DMS153 (cell line): ENCODE results near the gene SPINDOC.
"Not testable (repeated sequence)": the region's sequence is repeated elsewhere in the genome, so short reads cannot be mapped to it uniquely, and the experiment has no call there.

Experiments
- DNase-seq: peaks from one replicate; lab custom pipeline; 2025; lab: John Stamatoyannopoulos, UW

The SPINDOC gene

DNA sequence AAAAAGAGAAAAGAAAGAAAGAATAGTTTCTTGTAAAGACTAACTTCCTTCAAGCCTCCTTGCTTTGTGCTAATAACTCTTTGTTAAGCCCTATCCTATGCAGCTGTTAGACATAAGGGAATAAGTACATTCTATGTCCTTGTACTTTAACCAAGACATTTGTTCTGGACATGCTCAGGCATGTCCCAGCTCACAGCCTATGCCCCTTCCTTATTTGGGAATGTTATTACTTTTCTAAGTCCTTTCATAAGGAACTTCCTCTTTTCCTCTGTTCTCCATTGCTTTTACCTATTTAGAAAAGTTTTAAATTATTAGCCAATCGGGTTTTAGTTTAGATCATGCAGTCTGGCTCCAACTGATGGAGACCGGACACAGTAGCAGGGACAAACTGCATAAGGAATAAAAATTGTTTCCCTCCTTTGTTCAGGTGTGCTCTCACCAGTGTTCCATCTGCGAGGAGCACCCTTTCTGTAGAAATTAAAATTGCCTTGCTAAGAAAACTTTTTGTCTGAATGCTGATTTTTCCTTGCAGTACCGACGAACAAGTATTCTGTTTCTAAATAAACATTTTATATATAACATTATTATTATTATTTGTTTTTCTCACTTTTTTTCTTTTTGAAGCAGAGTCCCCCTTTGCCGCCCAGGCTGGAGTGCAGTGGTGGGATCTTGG lies 21.6 kb upstream of the SPINDOC start:
- no peak for DNase-seq

DNA sequence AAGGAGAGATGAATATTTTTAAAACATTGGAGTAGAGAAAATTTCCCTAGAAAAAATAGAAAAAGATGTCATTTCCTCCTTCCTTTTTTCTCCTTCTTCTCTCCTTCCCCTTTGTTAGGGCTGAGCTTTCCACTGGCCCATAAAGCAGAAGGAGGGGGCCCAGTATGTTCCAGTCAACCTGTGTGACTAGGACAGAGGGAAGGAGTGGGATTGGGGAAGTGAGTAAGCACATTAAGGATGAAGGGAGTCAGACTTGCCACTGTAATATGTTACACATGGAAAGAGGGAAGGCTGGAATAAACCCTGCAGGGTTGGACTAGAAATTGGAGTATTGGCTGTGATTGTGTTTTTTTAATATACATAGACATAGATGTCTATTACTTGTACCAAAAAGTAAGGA lies 20.1 kb upstream of the SPINDOC start:
- DNase-seq, result no peak

DNA sequence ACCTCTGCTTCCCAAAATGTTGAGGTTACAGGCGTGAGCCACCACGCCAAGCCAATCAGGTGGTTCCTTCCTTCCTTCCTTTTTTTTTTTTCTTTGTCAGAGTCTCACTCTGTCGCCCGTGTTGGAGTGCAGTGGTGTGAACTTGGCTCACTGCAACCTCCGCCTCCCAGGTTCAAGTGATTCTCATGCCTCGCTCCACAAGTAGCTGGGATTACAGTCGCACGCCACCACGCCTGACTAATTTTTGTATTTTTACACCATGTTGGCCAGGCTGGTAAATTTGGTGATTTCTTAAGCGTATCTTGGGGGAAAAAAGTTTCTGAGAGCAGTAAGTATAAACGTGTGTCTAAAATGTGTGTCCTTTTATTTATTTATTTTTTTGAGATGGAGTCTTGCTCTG lies 18.2 kb upstream of the SPINDOC start:
- no peak for DNase-seq

DNA sequence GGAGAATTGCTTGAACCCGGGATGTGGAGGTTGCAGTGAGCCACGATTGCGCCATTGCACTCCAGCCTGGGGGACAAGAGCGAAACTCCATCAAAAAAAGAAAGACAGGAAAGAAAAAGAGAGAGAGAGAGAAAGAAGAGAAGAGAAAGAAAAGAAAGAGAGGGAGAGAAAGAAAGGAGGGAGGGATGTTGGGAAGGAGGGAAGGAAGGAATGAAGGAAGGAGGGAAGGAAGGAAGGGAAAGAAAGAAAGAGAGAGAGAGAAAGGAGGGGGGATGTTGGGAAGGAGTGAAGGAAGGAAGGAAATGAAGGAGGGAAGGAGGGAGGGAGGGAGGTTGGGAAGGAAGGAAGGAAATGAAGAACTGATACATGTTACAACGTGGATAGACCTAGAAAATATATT lies 12.3 kb upstream of the SPINDOC start:
- DNase-seq, result no peak

DNA sequence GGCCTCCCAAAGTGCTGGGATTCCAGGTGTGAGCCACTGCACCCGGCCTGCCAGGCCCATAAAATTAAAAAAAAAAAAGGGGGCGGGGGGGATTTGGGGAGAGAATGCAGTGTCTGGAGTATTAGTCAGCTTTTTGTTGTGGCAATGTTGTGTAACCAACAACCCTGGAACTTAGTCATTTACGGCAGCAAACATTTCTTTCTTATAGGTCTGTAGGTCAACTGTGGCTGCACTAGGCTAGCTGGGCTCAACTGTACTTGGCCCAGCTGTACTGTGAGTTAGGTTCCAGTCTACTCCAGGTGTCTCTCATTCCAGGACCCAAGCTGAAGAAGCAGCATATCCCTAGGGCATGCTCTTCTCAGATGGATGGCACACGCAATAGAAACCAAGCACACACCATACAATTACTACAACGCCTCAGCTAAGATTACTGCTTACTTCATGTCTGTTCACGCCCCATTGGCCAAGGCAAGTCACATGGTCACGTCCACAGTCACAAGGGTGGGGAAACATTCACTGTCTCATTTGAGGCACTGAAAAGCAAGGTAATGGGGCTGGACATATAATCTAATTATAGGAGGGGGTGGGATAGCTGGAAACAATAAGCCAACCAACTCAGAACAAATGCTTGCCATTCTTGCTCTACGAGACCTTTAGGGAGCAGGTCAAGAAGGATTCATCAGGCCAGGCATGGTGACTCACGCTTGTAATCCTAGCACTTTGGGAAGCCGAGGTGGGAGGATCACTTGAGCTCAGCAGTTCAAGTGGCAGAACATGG lies 10.4 kb upstream of the SPINDOC start:
- DNase-seq, result no peak

DNA sequence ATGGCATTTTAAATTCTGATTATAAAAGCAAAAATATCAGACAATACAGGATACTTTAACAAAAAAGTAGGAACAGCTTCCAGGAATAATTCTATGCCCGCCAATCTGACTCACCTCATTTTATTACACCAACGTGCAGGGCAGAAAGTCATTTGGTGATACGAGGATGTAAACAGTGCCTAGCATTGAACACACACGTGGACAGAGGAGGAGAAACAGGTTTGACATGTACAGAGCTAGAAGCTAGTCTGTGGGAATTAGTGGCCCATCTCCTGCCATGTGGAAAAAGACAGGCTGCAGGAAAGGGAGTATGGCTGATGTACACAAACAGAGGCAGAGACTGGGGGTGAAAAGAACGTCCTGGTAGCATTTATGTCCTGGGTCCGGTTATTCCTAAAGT lies 9.0 kb upstream of the SPINDOC start:
- no peak for DNase-seq

DNA sequence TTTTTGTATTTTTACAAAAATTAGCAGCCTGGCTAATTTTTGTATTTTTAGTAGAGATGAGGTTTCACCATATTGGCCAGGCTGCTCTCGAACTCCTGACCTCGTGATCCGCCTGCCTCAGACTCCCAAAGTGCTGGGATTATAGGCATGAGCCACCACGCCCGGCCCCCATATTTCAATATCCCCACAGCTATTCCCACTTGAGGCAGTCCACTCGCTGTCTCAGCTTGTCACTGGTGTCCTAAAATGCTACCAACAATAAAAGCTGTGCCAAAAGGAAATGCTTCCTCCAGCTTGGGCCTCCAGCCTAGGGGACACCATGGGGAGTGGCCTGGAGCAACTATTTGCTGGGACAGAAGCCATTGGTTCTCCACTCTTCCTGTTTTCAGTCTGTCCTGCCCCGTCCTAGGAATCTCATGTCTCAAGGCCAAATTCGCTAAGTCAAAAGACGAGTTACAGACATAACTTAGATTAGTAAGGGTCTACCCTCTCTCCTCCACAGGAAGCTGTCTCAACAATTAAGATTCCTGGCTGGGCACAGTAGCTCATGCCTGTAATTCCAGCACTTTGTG lies 7.3 kb upstream of the SPINDOC start:
- no peak for DNase-seq

DNA sequence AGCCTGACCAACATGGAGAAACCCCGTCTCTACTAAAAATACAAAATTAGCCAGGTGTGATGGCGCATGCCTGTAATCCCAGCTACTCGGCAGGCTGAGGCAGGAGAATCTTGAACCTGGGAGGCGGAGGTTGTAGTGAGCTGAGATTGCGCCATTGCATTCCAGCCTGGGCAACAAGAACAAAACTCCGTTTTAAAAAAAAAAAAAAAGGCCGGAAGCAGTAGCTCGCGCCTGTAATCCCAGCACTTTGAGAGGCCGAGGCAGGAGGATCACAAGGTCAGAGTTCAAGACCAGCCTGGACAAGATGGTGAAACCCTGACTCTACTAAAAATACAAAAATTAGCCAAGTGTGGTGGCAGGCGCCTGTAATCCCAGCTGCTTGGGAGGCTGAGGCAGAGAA lies 2.9 kb upstream of the SPINDOC start:
- DNase-seq, result not testable (repeated sequence)

DNA sequence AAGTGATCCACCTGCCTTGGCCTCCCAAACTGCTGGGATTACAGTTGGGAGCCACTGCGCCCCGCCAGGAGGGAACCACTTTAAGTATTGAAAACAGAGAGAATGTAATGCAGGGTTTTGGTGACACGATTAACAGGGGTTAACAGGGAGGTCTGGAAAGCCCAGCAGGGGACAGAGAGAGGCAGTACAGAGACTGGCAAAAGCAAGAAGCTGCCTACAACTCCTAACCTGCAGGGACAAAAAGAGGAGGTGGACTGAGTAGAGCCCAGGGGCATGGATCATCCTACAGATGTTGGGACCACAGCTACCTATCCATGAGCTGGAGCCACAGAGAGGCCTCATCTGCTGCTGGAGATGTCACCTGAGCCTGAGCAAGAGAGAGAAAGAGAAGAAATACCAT lies 1.7 kb upstream of the SPINDOC start:
- no peak for DNase-seq

DNA sequence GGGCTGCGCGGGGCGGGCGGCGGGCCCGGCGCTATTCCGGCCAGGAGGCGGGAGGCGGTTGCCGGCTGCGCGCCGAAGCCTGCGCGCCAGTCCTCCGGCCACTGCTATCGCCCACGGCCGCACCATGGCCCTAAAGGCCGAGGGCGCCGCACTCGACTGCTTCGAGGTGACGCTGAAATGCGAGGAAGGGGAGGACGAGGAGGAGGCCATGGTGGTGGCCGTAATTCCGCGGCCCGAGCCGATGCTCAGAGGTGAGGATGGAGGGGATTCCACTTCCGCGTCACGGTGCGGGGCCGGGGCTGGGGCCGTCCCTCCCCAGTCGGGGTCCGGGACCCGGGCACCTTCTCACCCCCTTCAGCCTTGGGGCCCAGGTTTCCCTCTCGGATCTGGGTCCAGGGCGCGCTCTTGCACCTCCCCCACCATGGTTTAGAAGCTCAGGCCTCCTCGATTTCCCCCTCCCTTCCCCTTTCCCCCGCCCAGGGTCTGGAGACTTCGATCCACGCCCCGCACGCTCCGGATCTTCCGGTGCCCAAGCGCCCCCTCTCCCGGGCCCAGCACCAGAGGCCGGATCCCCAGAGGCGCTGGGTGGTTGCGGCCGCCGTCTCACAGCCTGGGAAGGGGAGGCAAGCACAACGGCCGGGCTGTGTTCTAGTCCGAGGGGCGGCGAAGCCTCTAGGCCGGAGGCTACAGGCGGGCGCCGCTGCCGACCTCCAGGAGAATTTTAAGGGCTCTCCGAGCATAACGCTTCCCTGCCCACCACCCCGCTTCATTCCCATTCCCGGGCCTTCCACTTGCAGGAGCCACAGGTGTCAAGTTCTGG lies 517 bp downstream of the SPINDOC start:
- DNase-seq, result no peak

DNA sequence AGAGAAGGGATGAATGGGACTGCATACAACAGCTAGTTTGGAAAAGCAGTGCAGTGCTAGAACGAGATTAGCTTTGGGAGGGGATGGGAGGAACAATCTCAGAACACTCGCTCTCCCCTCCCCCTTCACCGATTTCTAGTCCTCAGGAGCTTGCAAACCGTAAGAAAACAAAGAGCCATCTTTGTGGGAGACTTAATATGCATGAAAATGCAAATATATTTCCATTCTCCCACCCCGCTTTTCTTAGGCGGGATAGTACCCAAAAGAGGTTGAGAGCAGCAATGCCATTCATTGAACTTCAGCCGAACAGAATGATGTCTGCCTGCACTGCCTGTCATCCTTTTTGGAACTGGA lies 1.1 kb downstream of the SPINDOC start:
- DNase-seq, result no peak

DNA sequence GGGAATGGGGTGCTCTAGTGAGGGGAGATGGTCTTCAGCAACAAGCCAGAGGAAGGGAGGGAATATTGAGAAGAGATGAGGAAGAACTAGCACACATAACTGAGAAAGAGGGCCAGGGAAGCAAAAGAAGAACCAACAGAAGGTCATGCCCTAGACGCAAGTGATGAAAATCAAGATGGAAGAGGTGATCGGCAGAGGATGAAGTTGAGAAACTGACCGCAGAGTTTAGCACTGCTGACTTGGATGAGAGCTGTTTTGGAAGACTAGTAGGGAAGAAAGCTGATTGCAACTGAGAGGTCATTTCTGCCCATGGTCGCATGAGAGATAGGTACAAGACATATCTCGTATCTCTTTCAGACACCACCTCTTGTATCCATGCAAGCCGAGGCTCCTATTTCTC lies 2.9 kb downstream of the SPINDOC start:
- DNase-seq, result no peak

DNA sequence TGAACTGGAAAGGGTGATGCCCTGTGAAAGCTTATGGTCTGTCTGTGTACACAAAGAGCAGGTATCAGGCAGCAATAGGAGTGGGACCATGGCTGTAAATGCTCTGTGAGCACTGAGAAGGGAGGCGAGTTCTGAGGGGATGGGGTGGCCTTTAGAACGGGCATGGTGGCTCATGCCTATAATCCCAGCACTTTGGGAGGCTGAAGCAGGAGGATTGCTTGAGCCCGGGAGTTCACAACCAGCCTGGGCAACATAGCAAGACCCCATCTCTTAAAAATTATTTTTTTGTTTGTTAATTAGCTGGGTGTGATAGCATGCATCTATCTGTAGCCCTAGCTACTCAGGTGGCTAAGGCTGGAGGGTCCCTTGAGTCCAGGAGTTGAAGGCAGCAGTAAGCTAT lies 3.5 kb downstream of the SPINDOC start:
- DNase-seq, result no peak

DNA sequence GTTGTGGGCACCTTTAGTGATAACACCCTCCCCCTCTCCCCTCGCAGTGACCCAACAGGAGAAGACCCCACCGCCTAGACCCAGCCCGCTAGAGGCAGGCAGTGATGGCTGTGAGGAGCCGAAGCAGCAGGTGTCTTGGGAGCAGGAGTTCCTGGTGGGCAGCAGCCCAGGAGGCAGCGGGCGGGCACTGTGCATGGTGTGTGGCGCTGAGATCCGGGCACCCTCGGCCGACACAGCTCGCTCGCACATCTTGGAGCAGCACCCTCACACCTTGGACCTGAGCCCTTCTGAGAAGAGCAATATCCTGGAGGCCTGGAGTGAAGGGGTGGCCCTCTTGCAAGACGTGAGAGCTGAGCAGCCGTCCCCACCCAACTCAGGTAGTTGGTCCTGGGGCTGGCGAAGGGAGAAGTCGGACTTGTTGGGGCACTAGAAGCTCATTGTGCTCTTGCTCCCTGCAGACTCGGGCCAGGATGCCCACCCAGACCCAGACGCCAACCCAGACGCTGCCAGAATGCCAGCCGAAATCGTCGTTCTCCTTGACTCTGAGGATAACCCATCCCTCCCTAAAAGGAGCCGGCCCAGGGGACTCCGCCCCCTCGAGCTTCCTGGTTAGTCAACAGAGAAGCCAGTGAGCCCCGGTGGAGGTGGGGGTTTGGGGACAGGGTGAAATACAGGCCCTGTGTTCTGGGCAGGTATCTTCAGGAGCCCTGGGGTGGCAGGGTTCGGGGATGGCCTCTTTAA lies 4.7 kb downstream of the SPINDOC start:
- DNase-seq, result no peak

DNA sequence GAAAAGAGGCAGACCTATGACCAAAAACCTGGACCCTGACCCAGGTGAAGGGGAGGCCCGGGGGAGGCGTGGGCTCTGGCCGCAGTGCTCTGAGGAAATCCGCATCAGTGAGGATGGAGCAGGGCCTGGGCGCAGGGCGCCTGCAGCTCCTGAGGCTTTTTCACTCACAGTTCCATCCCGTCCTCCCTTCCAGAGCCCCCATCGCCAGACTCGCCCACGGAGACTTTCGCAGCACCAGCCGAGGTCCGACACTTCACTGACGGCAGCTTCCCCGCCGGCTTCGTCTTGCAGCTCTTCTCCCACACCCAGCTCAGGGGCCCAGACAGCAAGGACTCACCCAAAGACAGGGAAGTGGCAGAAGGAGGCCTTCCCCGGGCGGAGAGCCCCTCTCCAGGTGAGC lies 5.4 kb downstream of the SPINDOC start:
- no peak for DNase-seq

DNA sequence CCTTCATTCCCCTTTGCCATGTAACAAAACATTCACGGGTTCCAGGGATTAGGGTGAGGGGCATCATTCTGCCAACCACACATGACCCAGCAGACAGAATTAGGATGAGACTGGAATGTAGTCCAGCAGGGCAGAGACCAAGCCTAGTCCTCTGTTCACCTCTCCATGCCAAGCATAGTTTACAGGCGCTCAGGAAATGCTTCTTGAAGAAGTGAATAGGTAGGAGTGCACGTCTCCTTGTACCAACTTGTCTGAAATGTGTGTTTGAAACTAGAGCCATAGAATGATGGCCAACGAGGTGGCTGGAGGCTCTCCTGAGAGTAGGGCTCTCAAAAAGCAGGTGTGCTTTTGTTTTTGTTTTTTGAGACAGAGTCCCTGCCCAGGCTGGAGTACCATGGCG lies 8.2 kb downstream of the SPINDOC start:
- DNase-seq, result no peak

DNA sequence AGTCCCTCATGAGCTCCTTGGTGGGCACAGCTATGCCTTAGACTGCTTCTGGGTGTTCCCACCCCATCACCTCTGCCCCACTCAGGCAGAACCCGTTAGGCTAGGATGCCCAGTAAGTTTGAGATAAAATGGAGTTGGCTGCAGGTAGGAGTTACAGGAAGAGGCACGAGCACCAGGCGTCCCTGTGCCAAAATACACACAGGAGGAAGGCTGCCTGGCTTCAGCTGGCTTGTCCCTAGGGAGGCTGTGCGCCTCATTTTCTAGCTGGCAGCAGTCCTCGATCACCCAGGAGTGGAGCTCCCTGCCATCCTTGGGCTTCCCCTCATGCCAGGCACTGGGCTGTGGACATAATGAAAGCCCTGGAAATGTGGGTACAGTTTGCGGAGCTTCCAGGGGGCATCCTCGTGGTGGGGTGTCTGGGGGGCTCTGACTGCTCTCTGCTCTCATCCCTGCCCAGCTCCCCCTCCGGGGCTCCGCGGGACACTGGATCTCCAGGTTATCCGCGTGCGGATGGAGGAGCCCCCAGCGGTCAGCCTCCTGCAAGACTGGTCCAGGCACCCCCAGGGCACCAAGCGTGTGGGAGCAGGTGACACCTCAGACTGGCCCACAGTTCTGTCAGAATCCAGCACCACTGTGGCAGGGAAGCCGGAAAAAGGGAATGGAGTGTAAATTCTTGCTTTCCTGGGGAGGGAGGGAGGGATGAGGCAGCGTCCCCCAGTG lies 13.4 kb downstream of the SPINDOC start:
- no peak for DNase-seq

DNA sequence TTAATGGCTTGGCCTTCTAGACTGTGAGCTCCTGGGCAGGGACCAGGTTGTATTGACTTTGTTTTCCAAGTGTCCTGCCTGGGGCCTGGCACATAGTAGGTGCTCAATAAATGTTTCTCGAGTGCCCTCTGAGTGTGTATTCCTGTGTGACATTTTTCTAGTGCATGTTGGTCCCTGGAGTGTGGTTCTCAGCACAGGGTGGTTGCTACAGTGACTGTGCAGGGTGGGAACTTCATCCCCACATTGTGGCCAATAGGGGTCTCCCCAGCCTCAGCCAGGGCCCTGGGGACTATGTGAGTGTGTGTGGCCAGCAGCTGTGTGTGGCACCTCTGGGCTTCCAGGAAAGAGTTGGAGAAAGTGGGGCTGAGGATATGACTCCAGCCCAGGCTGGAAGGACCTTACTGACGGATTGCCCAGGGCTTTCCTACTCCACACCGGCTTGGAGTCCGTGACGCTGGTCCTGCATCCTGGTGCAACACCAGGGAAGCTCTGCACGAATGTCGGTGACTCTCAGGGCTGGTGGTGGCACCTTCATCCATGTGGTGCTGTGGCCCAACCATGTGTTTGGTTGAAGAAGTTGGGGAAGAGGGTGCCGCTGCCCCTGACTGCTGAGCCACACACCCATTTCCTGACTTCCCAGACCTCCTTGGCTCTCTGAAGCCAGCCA lies 16.7 kb downstream of the SPINDOC start:
- no peak for DNase-seq

DNA sequence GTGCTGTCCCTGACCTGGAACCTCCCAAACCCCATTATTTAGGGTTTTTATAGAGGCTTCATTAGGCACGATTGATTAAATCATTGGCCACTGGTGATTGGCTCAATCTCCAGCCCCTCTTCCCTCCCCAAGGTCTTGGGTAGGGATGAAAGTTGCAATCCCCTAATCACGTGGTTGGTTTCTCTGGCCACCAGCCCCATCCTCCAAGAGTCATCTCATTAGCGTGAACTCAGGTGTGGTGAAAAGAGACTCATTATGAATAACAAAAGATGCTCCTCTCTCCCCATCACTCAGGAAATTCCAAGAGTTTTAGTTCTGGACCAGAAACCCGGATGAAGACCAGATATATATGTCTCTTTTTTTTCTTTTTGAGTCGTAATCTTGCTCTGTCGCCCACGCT lies 18.1 kb downstream of the SPINDOC start:
- no peak for DNase-seq

DNA sequence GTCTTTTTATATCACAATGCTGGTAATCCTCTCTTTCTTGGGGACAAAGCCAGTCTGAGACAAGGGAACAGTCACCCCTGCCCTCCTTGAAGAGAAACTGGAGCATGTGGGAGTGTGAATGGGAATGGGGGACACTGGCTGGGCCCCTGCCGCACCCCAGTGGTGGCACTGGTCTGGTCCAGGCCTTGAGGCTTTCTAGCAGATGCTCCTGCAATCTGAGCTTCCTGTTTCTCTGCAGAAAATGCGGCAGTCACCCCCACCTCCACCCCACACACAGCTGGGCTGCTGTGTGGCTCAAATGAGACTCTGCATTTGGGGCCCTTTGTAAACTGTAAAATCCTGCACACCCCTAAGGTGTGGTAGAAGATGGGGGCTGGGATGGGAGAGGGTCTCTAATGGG lies 19.1 kb downstream of the SPINDOC start:
- no peak for DNase-seq

DNA sequence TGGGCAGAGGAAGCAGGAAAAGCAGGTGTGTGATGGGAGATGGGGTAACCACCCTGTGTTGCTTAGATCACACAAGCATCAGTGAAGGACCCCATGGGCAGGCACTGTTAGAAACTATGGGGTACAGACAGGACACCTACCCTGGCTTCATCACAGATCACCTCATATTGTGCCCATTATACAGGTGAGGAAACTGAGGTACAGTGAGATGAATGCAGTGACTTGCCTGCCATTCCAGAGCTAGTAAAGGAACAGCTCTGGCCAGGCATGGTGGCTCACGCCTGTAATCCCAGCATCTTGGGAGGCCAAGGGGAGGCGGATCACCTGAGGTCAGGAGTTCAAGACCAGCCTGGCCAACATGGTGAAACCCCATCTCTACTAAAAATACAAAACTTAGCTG lies 19.8 kb downstream of the SPINDOC start:
- no peak for DNase-seq
